22Rv1 (cell line): ENCODE data around the gene ADM5.

Source experiments
- H3K27ac ChIP-seq: fragments of 450-650 bp; 2 replicates; pipeline ENCODE4 v1.5.1; 2017
- CTCF ChIP-seq: fragments of 450-650 bp; IDR thresholded peaks from 2 replicates; pipeline ENCODE4 v1.5.1; 2017; ENCODE audit warnings: mild to moderate bottlenecking
- ZFX ChIP-seq: fragments of 450-650 bp; IDR thresholded peaks from 2 replicates; pipeline ENCODE4 v1.6.1; 2017; ENCODE audit warnings: antibody characterized with exemption, borderline replicate concordance

The ADM5 gene

GRCh38 chr19:49689133-49690078, at the start of gene ADM5:
Gene ADM5, plus strand, starts transcription at chr19:49689594. Its CDS starts 244 bp downstream, at chr19:49689838.
- TF ChIP-seq ZFX (no peak), CTCF (peak; percentile 90)
- H3K27ac ChIP-seq, result peak within 1 kb of the TSS; percentile 87

- TF ChIP-seq CTCF (no peak), ZFX (no peak)
- peak within 1 kb of the TSS; percentile 83 for H3K27ac ChIP-seq
Measured at GRCh38 chr19:49640113-49640898, 49.1 kb upstream of the ADM5 start, which contains the start of gene RRAS. Gene RRAS, minus strand, starts transcription at chr19:49640143. Its CDS starts 45 bp downstream, at chr19:49640098.

- TF ChIP-seq ZFX (no peak), CTCF (no peak)
- peak within 1 kb of the TSS; percentile 83 for H3K27ac ChIP-seq
Measured at GRCh38 chr19:49641688-49642491, 47.5 kb upstream of the ADM5 start, which contains the start of gene SCAF1. Gene SCAF1, plus strand, starts transcription at chr19:49642209. Its CDS starts 2,818 bp downstream, at chr19:49645027.

- H3K27ac ChIP-seq, result peak overlapping the region; percentile 83
- TF ChIP-seq ZFX (no peak), CTCF (no peak)
Measured at GRCh38 chr19:49642492-49643035, 46.8 kb upstream of the ADM5 start.

- TF ChIP-seq ZFX (no peak), CTCF (no peak)
- H3K27ac ChIP-seq, result peak overlapping the region; percentile 83
Measured at GRCh38 chr19:49643466-49643865, 45.9 kb upstream of the ADM5 start.

GRCh38 chr19:49645592-49645991, 43.8 kb upstream of the ADM5 start:
- TF ChIP-seq ZFX (no peak), CTCF (no peak)
- no peak overlapping the region for H3K27ac ChIP-seq
